SU-DHL-6 (cell line): Measurements from ENCODE around the gene SOBP.

Source experiments
- H2AFZ ChIP-seq: fragments of 200-600 bp; sonication (generic); 2 replicates; pipeline ENCODE4 v1.6.1; 2014; ENCODE audit warnings: low read depth, mild to moderate bottlenecking, moderate library complexity, mixed read lengths, antibody characterized with exemption, low read length; ENCODE audit not compliant: severe bottlenecking
- H3F3A ChIP-seq: fragments of 200-600 bp; shearing (Covaris generic); 2 replicates; pipeline ENCODE4 v1.6.0; 2016; ENCODE audit warnings: antibody characterized with exemption, mild to moderate bottlenecking; ENCODE audit not compliant: insufficient read depth
- H3K27ac ChIP-seq: fragments of 200-600 bp; sonication (generic); 2 replicates; pipeline ENCODE4 v1.5.1; 2016; ENCODE audit warnings: low read depth, mild to moderate bottlenecking, low read length, moderate library complexity, mixed read lengths
- H3K27me3 ChIP-seq: fragments of 200-600 bp; sonication (generic), shearing (Covaris generic); 2 replicates; pipeline ENCODE4 v1.6.0; 2014; ENCODE audit warnings: mild to moderate bottlenecking, low read length
- H3K36me3 ChIP-seq: fragments of 200-600 bp; sonication (generic); 2 replicates; pipeline ENCODE4 v1.6.1; 2014; ENCODE audit warnings: mild to moderate bottlenecking, low read length, mixed read lengths
- H3K4me2 ChIP-seq: fragments of 300-600, 200-600 bp; shearing (Covaris generic), sonication (generic); 2 replicates; pipeline ENCODE4 v1.6.0; 2014; ENCODE audit warnings: low read length, low read depth, mild to moderate bottlenecking; ENCODE audit not compliant: poor library complexity, severe bottlenecking
- H3K4me3 ChIP-seq: fragments of 200-600 bp; sonication (generic); 2 replicates; pipeline ENCODE4 v1.5.1; 2014; ENCODE audit warnings: antibody characterized with exemption, low read length, mild to moderate bottlenecking, mixed read lengths; ENCODE audit not compliant: insufficient read depth, poor library complexity, severe bottlenecking
- H3K79me2 ChIP-seq: fragments of 200-600 bp; sonication (generic); 2 replicates; pipeline ENCODE4 v1.6.1; 2014; ENCODE audit warnings: mild to moderate bottlenecking, low read length, moderate library complexity; ENCODE audit not compliant: insufficient read depth
- H3K9ac ChIP-seq: fragments of 200-600 bp; sonication (generic); 2 replicates; pipeline ENCODE4 v1.7.0; 2014; ENCODE audit warnings: mild to moderate bottlenecking, low read length
- H3K9me2 ChIP-seq: fragments of 200-600 bp; sonication (generic); replicated peaks from 2 replicates; pipeline ENCODE4 v1.6.1; 2014; ENCODE audit warnings: low read length; ENCODE audit not compliant: insufficient read depth
- H3K9me3 ChIP-seq: fragments of 200-600 bp; sonication (generic); 2 replicates; pipeline ENCODE4 v1.6.1; 2014; ENCODE audit warnings: low read length, mixed read lengths; ENCODE audit not compliant: insufficient read depth
- H4K20me1 ChIP-seq: fragments of 200-600 bp; sonication (generic); 2 replicates; pipeline ENCODE4 v1.6.1; 2014; ENCODE audit warnings: low read depth, mild to moderate bottlenecking, antibody characterized with exemption, low read length, moderate library complexity, mixed read lengths
- EZH2phosphoT487 ChIP-seq: fragments of 200-600 bp; sonication (generic), shearing (Covaris generic); conservative IDR thresholded peaks from 2 replicates; pipeline ENCODE4 v1.6.1; 2018; ENCODE audit warnings: mild to moderate bottlenecking, antibody characterized with exemption, low read length, moderate library complexity, mixed read lengths
- TF ChIP-seq, protein P1 (sequence below): fragments of 200-600 bp; sonication (generic); IDR thresholded peaks from one replicate; pipeline ENCODE4 v1.5.1; 2017; ENCODE audit warnings: antibody characterized with exemption, mild to moderate bottlenecking, low read length, moderate library complexity; ENCODE audit not compliant: insufficient read depth, poor library complexity, severe bottlenecking

SOBP gene

DNA sequence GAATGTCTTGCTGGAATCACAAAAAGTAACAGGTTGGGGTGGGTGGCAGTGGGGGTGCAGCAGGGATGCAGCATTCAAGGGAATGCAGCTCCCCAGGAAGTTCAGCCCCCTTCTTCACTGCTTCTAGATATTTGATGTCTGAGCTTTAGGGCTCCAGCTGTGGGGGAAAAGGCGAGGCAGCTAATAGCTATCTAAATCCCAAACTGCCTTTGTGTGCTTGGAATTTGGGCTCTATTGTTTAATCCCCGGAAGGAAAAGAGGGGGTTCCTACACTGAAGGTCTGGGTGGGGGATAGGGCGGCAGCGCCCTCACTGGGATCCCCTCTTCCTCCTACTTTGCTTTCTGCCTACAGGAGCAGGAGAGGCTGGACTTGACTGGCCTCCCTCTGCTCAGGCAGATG, 116.5 kb downstream of the SOBP start:
- Histone ChIP-seq H3K79me2 (no peaks in the 10 kb centered on the region; the same call in 1 of the 2 replicates), H3K9ac (no peak overlapping the region), H3K4me2 (no peak overlapping the region), H3F3A (no peaks in the 10 kb centered on the region), H3K9me3 (no peaks in the 10 kb centered on the region), H3K27me3 (no peaks in the 10 kb centered on the region), H3K4me3 (no peak overlapping the region), H3K27ac (no peak overlapping the region), H3K9me2 (no peaks in the 10 kb centered on the region), H4K20me1 (no peaks in the 10 kb centered on the region), H2AFZ (no peak overlapping the region), H3K36me3 (no peaks in the 10 kb centered on the region)
- no peak for TF ChIP-seq EZH2phosphoT487
- TF ChIP-seq, protein P1, sequence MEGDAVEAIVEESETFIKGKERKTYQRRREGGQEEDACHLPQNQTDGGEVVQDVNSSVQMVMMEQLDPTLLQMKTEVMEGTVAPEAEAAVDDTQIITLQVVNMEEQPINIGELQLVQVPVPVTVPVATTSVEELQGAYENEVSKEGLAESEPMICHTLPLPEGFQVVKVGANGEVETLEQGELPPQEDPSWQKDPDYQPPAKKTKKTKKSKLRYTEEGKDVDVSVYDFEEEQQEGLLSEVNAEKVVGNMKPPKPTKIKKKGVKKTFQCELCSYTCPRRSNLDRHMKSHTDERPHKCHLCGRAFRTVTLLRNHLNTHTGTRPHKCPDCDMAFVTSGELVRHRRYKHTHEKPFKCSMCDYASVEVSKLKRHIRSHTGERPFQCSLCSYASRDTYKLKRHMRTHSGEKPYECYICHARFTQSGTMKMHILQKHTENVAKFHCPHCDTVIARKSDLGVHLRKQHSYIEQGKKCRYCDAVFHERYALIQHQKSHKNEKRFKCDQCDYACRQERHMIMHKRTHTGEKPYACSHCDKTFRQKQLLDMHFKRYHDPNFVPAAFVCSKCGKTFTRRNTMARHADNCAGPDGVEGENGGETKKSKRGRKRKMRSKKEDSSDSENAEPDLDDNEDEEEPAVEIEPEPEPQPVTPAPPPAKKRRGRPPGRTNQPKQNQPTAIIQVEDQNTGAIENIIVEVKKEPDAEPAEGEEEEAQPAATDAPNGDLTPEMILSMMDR: no peak

DNA sequence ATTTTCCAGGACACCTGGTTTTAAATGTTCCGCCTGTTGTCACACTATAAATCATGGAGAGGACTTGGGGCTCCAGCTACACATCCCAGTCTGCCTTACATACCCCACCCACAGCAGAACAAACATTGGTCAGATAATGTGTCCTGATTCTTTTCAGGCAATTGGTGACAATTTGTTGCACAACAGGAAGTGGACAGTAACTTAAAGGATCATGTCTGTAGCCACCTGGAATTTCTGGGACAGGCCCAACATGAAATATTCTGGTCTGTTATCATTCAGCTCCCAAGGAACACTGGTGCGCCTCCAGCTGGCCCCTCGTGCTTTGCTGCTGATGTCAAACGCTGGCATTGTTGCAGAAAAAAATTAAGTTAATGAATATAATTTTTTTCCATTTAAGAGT, 117.2 kb downstream of the SOBP start:
- Histone ChIP-seq H2AFZ (no peak overlapping the region), H3K9me2 (no peaks in the 10 kb centered on the region), H3K9me3 (no peaks in the 10 kb centered on the region), H3K4me3 (no peak overlapping the region), H3K79me2 (no peaks in the 10 kb centered on the region; the same call in 1 of the 2 replicates), H3K27ac (no peak overlapping the region), H3F3A (0 out of 2 replicates have a peak, but pooled peaks cover 2% of the 10 kb centered on the region), H3K27me3 (no peaks in the 10 kb centered on the region), H4K20me1 (no peaks in the 10 kb centered on the region), H3K4me2 (no peak overlapping the region), H3K9ac (no peak overlapping the region), H3K36me3 (no peaks in the 10 kb centered on the region; the same call in 1 of the 2 replicates)
- TF ChIP-seq, protein P1: no peak
- no peak for TF ChIP-seq EZH2phosphoT487

DNA sequence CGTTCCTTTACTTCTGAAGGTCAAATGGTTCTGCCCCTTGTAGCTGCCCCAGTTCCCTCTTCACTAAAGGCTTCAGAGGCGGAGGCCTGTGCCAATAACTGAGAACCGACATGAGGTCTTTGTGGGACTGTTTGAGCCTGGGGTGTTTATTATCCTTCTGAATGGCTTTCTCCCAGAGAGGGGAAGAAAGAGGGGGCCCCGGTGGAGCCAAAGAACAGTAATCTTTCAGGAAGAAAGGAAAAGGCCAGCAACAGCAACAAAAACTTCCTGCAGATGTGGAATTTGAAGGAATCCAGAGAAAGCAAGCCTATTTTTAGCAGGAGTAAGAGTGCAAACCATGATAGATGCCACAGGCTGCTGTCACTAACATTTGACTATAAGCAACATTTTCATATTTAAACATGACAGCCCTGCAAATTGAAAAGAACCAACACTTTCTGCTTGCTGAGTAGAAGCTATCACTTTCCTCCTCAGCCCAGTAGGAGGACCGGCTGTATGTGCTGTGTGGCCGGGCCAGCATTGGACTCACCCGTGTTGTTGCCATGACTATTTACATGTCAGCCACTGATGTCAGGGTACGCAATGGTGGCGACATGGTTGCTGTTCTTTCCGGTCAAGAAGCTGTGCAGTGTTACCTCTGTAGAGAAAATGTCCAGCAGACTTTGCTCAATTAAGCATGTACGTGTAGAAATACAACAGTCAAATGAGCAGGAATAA, 121.3 kb downstream of the SOBP start:
- Histone ChIP-seq H3K79me2 (peaks cover 16% of the 10 kb centered on the region; the same call in 1 of the 2 replicates), H3K27ac (no peak overlapping the region), H4K20me1 (no peaks in the 10 kb centered on the region)

More for the DNA sequence above, 121.3 kb downstream of the SOBP start:
- Histone ChIP-seq H3K4me2 (no peak overlapping the region), H3K36me3 (peaks cover 2% of the 10 kb centered on the region; the same call in 1 of the 2 replicates), H2AFZ (no peak overlapping the region), H3K4me3 (no peak overlapping the region), H3K27me3 (no peaks in the 10 kb centered on the region), H3K9ac (no peak overlapping the region), H3K9me3 (no peaks in the 10 kb centered on the region), H3K9me2 (no peaks in the 10 kb centered on the region), H3F3A (peaks cover 3% of the 10 kb centered on the region; the same call in 1 of the 2 replicates)
- TF ChIP-seq, protein P1: no peak
- no peak for TF ChIP-seq EZH2phosphoT487
